Measurements from ENCODE around the gene SDSL. TPM values are rescaled to one million over a fixed set of nuclear protein-coding genes. Genes with fewer than 3 reads are reported as not detected.

The SDSL gene
- total RNA-seq, 1 donor from 2014 or later, result 1.8 TPM

GRCh38 chr12:113463746-113464451 is 41.7 kb downstream of the SDSL start:
- intact Hi-C loops (cut with DNase I), result loop anchor here (10.0 kb wide), 1 partner anchor 451 kb away; no protein-coding TSS in a partner anchor
- ATAC-seq (no peak), DNase-seq (ENCODE audit: low spot score) (no peak)

GRCh38 chr12:113464452-113464775 is 42.2 kb downstream of the SDSL start:
- intact Hi-C loops (cut with DNase I), result loop anchor here (10.0 kb wide), 1 partner anchor 450 kb away; no protein-coding TSS in a partner anchor
- no peak for ATAC-seq
- no peak for DNase-seq (ENCODE audit: low spot score)

GRCh38 chr12:113464852-113465719 is 42.9 kb downstream of the SDSL start:
- DNase-seq (ENCODE audit: low spot score) (no peak), ATAC-seq (no peak)
- intact Hi-C loops (cut with DNase I), result loop anchor here (10.0 kb wide), 1 partner anchor 450 kb away; no protein-coding TSS in a partner anchor

GRCh38 chr12:113465808-113466453 is 43.8 kb downstream of the SDSL start:
- no peak for ATAC-seq
- intact Hi-C loops (cut with DNase I), result loop anchor here (10.0 kb wide), 1 partner anchor 449 kb away; no protein-coding TSS in a partner anchor
- DNase-seq (ENCODE audit: low spot score), result no peak

GRCh38 chr12:113466454-113467141 is 44.4 kb downstream of the SDSL start:
- DNase-seq (ENCODE audit: low spot score), result no peak
- intact Hi-C loops (cut with DNase I), result loop anchor here (10.0 kb wide), 1 partner anchor 448 kb away; no protein-coding TSS in a partner anchor
- no peak for ATAC-seq

- intact Hi-C loops (cut with DNase I), result loop anchor here (10.0 kb wide), 1 partner anchor 448 kb away; no protein-coding TSS in a partner anchor
- no peak for DNase-seq (ENCODE audit: low spot score)
- ATAC-seq, result no peak
Measured at GRCh38 chr12:113467142-113467501, 44.9 kb downstream of the SDSL start.

GRCh38 chr12:113467502-113468364 is 45.6 kb downstream of the SDSL start:
- intact Hi-C loops (cut with DNase I), result loop anchor here (10.0 kb wide), 1 partner anchor 447 kb away; no protein-coding TSS in a partner anchor
- ATAC-seq (no peak), DNase-seq (ENCODE audit: low spot score) (no peak)

GRCh38 chr12:113468365-113469223 is 46.4 kb downstream of the SDSL start:
- ATAC-seq (no peak), DNase-seq (ENCODE audit: low spot score) (no peak)
- intact Hi-C loops (cut with DNase I), result loop anchor here (10.0 kb wide), 1 partner anchor 446 kb away; no protein-coding TSS in a partner anchor

GRCh38 chr12:113469224-113469948 is 47.2 kb downstream of the SDSL start:
- ATAC-seq, result no peak
- DNase-seq (ENCODE audit: low spot score), result no peak
- intact Hi-C loops (cut with DNase I), result loop anchor here (10.0 kb wide), 1 partner anchor 445 kb away; no protein-coding TSS in a partner anchor

GRCh38 chr12:113469949-113470743 is 48.0 kb downstream of the SDSL start:
- no peak for ATAC-seq
- intact Hi-C loops (cut with DNase I), result loop anchor here (10.0 kb wide), 1 partner anchor 445 kb away; no protein-coding TSS in a partner anchor

GRCh38 chr12:113470871-113471618 is 48.9 kb downstream of the SDSL start:
- intact Hi-C loops (cut with DNase I), result no loop called here
- no peak for ATAC-seq
- DNase-seq (ENCODE audit: low spot score), result no peak

More at GRCh38 chr12:113469949-113470743, 48.0 kb downstream of the SDSL start:
- no peak for DNase-seq (ENCODE audit: low spot score)

GRCh38 chr12:113471619-113472171 is 49.5 kb downstream of the SDSL start, which contains the start of gene LHX5:
Gene LHX5, minus strand, starts transcription at chr12:113471871. Its CDS starts 373 bp downstream, at chr12:113471498.
- intact Hi-C loops (cut with DNase I), result no loop called here
- no peak for DNase-seq (ENCODE audit: low spot score)
- no peak for ATAC-seq

GRCh38 chr12:113472191-113473121 is 50.3 kb downstream of the SDSL start:
- ATAC-seq (no peak), DNase-seq (ENCODE audit: low spot score) (no peak)
- intact Hi-C loops (cut with DNase I), result no loop called here
